AG04449 (cell line): ENCODE results near the gene EVL.
A peak's percentile ranks its signal among the peaks of the same experiment; 100 is the strongest.

Experiments used
- CTCF ChIA-PET: fragments of 350-600 bp; formaldehyde crosslinking; extraction: SDS; loops from one replicate; lab custom pipeline; 2021; ENCODE audit warnings: antibody characterized with exemption; lab: Yijun Ruan, JAX
- POLR2A ChIA-PET: fragments of 400-600, 350-600 bp; formaldehyde crosslinking; extraction: SDS; loops from one replicate; lab custom pipeline; 2020; ENCODE audit warnings: antibody characterized with exemption, inconsistent platforms; lab: Yijun Ruan, JAX
- DNase-seq: peaks from one replicate; pipeline ENCODE4 v3.0.0-alpha.2; 2010; ENCODE audit warnings: low read depth, low spot score
- H3K4me3 ChIP-seq: 2 replicates; pipeline ENCODE4 v1.5.1; 2011; ENCODE audit warnings: low read depth, mild to moderate bottlenecking, control low read depth, low read length
- CTCF ChIP-seq: IDR thresholded peaks from one replicate; pipeline ENCODE4 v1.5.1; 2011; ENCODE audit warnings: mild to moderate bottlenecking, moderate library complexity, low read length, control low read depth, inconsistent platforms; ENCODE audit not compliant: insufficient read depth; ENCODE audit errors: missing control alignments

EVL gene

GRCh38 chr14:100104523-100105300, 39.5 kb downstream of the EVL start:
- ChIA-PET CTCF (interaction anchor here (1.0 to 10.4 kb wide), 10 partner anchors 8 to 158 kb away, joined by 3 to 286 read pairs (median 4); no protein-coding TSS in a partner anchor), POLR2A (interaction anchor here (0.6 to 1.3 kb wide), 3 partner anchors 25 to 108 kb away, joined by 3 to 7 read pairs (median 4); no protein-coding TSS in a partner anchor)
- no peak overlapping the region for H3K4me3 ChIP-seq
- peak; percentile 58 for DNase-seq
- no peak for TF ChIP-seq CTCF

- no peak for TF ChIP-seq CTCF
- ChIA-PET POLR2A (interaction anchor here (0.6 kb wide), 2 partner anchors 109 to 138 kb away, joined by 3 to 7 read pairs; no protein-coding TSS in a partner anchor), CTCF (interaction anchor here (0.7 to 10.4 kb wide), 8 partner anchors 7 to 129 kb away, joined by 3 to 286 read pairs (median 6); no protein-coding TSS in a partner anchor)
- H3K4me3 ChIP-seq = no peak overlapping the region
- no peak for DNase-seq
Measured at GRCh38 chr14:100105357-100106169, 40.3 kb downstream of the EVL start.

GRCh38 chr14:100106250-100107112, 41.3 kb downstream of the EVL start:
- POLR2A ChIA-PET = interaction anchor here (0.6 kb wide), 1 partner anchor 138 kb away, joined by 3 read pairs; no protein-coding TSS in a partner anchor
- CTCF ChIA-PET = interaction anchor here (0.8 to 10.4 kb wide), 12 partner anchors 9 to 159 kb away, joined by 3 to 286 read pairs (median 8); no protein-coding TSS in a partner anchor
- no peak overlapping the region for H3K4me3 ChIP-seq
- no peak for DNase-seq
- no peak for TF ChIP-seq CTCF

GRCh38 chr14:100107236-100107635, 42.0 kb downstream of the EVL start:
- ChIA-PET CTCF (interaction anchor here (0.9 to 10.4 kb wide), 37 partner anchors 9 to 160 kb away, joined by 3 to 286 read pairs (median 10); no protein-coding TSS in a partner anchor), POLR2A (no interaction called here)
- TF ChIP-seq CTCF = no peak
- DNase-seq = no peak
- no peak overlapping the region for H3K4me3 ChIP-seq

GRCh38 chr14:100108042-100108825, 43.0 kb downstream of the EVL start:
- ChIA-PET CTCF (interaction anchor here (0.7 to 10.4 kb wide), 57 partner anchors 10 to 209 kb away, joined by 3 to 286 read pairs (median 6); no protein-coding TSS in a partner anchor), POLR2A (interaction anchor here (1.0 kb wide), 1 partner anchor 137 kb away, joined by 4 read pairs; no protein-coding TSS in a partner anchor)
- no peak for DNase-seq
- H3K4me3 ChIP-seq = no peak overlapping the region
- TF ChIP-seq CTCF = peak; percentile 91
